ENCODE data around the gene B3GALNT2. TPM values are rescaled to one million over a fixed set of nuclear protein-coding genes. Genes with fewer than 3 reads are reported as not detected.

B3GALNT2 gene
- total RNA-seq, 2 experiments from 2014 or later = 14.6 to 15.7 TPM

DNA sequence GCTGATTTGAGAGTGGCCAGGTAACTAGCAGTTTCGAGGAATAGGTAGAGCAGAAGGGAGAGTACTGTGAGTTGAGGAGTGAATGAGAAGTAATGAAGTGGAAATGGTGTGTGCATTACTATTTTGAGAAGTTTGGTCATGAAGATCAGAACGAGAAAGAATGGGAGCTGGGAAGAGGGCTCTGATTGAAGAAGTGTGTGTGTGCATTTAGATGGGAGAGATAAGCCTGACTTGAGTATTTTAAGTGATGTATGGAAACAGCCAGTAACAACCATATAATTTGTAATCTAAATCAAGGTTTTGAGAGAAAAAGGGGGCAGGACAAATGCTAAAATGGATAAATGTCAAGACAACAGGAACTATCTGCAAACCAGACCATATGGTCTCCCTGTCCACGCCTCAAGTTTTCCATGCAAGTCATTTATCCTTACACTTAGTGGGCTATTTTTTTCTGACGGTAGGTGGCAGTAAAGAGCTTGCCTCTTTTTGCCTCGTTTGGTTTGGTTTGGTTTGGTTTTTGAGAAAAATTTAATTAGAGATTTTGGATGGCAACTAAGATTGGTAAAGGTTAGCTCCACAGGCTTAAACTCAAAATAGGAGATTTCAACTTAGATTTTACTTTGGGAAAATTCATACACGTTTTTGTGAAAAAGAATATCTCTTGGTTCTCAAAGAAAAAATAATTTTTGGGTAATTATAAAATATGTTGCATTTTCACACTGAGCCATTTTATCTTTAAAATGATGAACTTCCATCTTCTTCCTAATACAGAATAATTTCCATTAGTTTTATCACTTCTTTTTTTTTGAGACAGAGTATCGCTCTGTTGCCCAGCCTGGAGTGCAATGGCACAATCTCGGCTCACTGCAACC, 9.5 kb upstream of the B3GALNT2 start:
- H3K27me3 Mint-ChIP-seq = peaks cover 6% of the 10 kb centered on the region
- H3K4me1 Mint-ChIP-seq = peaks cover 4% of the 10 kb centered on the region
- no peak overlapping the region for H3K4me3 Mint-ChIP-seq
- no peaks in the 10 kb centered on the region for H3K9me3 Mint-ChIP-seq
- peak; percentile 12 for DNase-seq
- H3K27ac Mint-ChIP-seq = no peak overlapping the region
- H3K36me3 Mint-ChIP-seq = no peaks in the 10 kb centered on the region

DNA sequence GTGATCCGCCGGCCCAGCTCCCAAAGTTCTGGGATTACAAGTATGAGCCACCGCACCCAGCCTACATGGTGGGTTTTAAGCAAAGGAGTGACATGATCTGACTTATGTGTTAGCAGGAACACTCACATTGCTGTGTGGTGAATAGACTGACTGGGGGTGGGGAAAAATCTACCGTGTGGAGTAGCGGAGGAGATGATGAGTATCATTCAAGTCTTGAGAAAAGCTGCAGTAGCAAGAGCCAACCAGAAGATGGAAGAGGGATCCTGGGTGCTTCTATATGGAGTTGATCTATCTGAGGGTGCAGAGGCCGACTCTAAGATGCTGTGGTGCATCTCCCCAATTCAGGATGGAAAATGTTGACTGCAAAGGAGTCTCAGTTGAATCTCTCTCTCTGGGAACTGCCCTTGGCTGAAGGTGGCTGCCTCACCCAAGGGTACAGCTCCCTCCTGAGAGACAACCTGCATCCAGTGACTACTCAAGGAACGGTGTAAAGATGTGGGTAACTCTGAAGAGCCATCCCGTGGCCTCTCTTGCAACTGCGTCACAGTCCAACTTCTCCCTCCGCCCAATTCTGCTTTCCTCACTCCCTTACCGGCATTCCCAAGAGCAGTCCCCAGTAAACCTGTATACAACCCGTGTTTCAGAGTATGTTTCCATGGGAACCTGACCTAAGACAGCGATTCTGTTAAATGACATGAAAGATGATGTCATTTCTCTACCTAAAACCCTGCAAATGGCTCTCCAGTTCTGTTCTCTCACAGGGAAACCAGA, 7.4 kb upstream of the B3GALNT2 start:
- no peak for DNase-seq
- Mint-ChIP-seq H3K27me3 (peaks cover 6% of the 10 kb centered on the region), H3K27ac (no peak overlapping the region), H3K4me1 (no peaks in the 10 kb centered on the region), H3K36me3 (no peaks in the 10 kb centered on the region), H3K4me3 (no peak overlapping the region), H3K9me3 (no peaks in the 10 kb centered on the region)

DNA sequence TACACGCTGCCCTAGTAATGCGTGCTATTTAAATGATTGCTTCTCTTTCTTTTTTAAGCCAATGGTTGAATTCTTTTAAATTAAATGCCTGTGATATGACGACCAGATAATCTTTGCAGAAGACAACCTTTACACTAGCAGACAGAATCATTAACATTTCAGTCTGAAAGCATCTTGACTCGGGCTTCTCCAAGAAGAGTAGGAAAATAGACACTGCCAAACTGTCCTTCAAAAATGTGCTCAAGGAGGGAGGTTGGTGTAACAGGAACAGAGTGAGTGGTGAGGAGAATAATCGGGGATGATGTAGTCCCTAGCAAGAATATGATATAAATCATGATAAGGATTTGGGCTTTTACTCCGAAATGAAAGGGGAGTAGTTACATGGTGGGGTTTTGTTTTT, 6.6 kb upstream of the B3GALNT2 start:
- H3K4me1 Mint-ChIP-seq = peaks cover 5% of the 10 kb centered on the region
- DNase-seq = no peak
- no peak overlapping the region for H3K27ac Mint-ChIP-seq
- no peaks in the 10 kb centered on the region for H3K9me3 Mint-ChIP-seq
- no peaks in the 10 kb centered on the region for H3K36me3 Mint-ChIP-seq
- H3K4me3 Mint-ChIP-seq = no peak overlapping the region
- peaks cover 6% of the 10 kb centered on the region for H3K27me3 Mint-ChIP-seq

DNA sequence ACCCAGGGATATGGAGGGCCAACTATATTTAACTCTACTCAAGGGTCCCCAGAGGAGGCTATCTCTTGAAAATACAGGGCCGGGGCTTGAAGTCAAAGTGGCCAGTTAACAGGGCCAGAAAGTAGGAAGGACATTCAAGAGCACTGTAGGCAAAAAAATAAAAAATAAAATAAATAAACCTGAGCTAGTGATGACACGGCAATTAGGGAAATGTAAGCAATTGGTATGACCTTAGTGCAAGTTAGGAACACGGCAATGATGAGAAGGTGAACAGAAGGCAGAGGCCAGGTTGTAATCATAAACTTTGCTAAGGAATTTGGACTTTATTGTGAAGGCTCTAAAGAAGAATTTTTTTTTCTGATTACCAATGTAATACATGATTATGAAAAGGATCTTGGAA, 3.4 kb upstream of the B3GALNT2 start:
- no peak overlapping the region for H3K27ac Mint-ChIP-seq
- peaks cover 13% of the 10 kb centered on the region for H3K4me1 Mint-ChIP-seq
- no peak for DNase-seq
- H3K27me3 Mint-ChIP-seq = peaks cover 6% of the 10 kb centered on the region
- H3K36me3 Mint-ChIP-seq = no peaks in the 10 kb centered on the region
- no peak overlapping the region for H3K4me3 Mint-ChIP-seq
- H3K9me3 Mint-ChIP-seq = no peaks in the 10 kb centered on the region

DNA sequence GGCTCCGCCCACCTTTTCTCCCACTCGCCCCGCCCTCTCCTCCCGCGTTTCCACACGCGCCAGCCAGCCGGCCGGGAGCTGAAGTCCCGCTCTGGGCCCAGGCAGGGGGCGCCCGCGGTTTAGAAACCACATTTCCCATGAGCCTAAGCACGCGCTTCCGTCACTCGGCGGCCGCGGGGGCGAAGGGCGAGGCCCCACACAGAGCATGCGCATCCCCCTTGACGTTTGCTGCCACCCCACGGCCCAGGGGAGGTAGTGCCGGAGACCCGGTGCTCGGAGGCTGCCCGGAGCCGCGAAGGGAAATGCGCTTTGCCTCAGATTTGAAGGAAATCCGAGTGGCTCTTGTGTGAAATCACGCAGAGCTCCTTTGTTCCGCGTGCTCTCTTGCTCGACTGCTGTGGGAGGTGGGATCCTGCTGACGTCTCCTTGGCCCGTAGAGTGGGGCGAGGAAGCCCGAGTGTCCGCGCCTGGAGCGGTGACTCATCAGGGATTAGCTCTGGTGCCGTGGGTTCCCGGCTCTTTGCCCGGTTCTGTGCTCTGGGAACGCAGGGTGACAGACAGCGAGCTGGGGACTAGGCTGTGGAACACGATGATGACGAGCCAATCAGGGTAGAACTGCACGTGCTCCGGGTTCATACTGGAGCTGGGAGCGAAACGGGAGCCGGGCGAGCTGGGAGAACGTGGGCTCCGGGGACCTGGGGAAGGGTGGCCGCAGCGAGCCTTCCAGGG, 406 bp upstream of the B3GALNT2 start:
- Mint-ChIP-seq H3K27me3 (peaks cover 4% of the 10 kb centered on the region), H3K27ac (peak overlapping the region; percentile 98), H3K9me3 (no peaks in the 10 kb centered on the region), H3K4me1 (peaks cover 26% of the 10 kb centered on the region), H3K4me3 (peak overlapping the region; percentile 95), H3K36me3 (peaks cover 3% of the 10 kb centered on the region)
- peak; percentile 98 for DNase-seq

DNA sequence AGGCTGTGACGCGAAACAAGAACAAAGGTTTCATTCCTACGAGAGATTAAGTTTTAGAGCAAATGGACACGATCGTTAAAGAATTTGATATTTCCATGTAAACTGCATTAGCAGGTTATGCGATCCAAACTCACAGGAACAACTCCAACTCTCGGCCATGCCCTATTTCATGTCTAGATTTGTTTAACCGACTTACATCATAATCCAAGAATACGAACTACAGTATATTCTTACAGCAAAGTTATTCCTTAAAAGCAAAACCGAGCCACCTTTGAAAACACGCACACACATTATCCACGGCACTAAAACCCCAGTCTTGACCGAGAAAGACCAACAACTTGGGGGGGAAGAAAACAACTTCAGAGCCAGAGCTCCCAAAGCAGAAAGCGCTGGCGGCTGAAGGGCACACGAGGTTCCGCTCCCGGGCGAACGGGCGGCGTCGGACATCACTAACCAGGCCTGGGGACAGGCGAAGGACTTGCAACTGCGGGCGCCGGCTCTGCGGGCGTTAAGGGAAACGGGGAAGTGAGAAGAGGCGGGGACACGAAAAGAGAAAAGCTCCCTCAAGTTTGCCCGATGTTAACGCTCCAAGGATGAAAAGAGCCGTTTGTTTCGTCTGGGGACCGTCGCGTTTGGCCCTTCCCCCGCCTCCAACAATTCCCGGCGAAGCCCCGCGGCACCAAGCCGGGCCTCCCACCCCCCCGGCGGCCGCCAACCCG, 690 bp downstream of the B3GALNT2 start:
- Mint-ChIP-seq H3K4me1 (peaks cover 26% of the 10 kb centered on the region), H3K36me3 (peaks cover 3% of the 10 kb centered on the region), H3K4me3 (peak overlapping the region; percentile 86), H3K27me3 (peaks cover 4% of the 10 kb centered on the region), H3K9me3 (no peaks in the 10 kb centered on the region), H3K27ac (peak overlapping the region; percentile 88)
- peak; percentile 30 for DNase-seq

DNA sequence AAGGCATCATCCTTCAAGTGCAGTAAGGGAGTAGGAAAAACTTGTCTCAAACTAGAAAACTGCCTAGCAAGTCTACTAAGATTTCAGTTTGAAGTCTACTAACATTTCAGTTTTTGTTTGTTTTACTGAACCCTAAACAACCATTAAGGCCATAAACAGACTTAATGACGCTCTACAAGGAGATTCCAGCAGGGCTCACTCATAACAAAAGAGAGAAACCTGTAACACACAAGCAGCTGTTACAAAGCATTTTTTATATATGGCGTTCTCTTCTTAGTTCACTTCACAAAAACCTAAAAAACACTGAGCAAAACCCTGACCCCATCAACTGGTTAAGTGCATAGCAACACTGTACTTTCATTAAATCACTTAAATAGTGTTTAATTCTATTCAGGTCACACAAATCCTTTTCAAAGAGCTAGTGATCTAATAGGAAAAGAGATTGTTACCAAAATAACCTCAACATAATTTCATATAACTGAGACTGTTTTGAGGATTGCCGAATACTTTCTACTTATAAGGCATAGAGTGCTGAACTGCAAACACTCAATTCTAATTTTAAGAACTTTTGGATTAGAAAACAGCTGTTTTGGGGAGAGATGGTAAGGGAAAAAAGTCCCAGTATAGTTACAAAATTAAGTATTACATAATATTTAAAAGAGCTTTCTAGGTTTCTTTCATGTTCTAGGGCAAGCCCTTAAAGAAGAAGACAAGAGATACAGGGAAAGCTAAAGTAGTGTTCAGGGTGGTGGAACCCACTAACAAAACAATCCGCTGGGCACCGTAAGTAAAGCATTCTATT, 1.4 kb downstream of the B3GALNT2 start:
- H3K27ac Mint-ChIP-seq = peak overlapping the region; percentile 88
- peaks cover 26% of the 10 kb centered on the region for H3K4me1 Mint-ChIP-seq
- no peaks in the 10 kb centered on the region for H3K9me3 Mint-ChIP-seq
- H3K27me3 Mint-ChIP-seq = peaks cover 4% of the 10 kb centered on the region
- no peak for DNase-seq
- H3K36me3 Mint-ChIP-seq = peaks cover 3% of the 10 kb centered on the region
- peak overlapping the region; percentile 86 for H3K4me3 Mint-ChIP-seq

DNA sequence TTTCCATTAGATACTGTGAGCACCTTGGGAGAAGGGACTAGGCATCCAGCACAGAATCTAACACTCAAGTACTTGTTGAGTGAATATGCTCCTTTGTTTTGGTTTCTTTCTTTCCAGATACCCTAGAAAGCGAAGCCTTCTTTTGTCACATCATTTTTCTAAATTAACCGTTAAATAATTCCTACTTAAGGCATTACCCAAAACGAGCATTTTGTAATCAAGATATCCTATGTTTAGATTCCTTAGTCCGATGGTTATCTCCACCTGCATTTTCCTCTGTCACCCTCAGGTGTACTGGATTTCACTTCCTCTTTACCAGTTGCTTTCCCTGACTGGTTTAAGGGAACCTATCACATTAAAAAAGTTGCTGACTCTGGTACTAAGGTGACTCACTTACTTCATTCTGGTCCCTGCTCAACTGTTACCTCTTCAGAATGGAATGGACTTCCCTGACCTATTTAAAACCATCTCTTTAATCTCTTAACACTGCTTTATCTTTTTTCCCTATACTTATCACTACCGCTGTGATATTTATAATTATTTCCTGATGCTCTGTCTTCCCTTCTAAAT, 3.2 kb downstream of the B3GALNT2 start:
- Mint-ChIP-seq H3K27me3 (peaks cover 4% of the 10 kb centered on the region), H3K9me3 (no peaks in the 10 kb centered on the region)

DNA sequence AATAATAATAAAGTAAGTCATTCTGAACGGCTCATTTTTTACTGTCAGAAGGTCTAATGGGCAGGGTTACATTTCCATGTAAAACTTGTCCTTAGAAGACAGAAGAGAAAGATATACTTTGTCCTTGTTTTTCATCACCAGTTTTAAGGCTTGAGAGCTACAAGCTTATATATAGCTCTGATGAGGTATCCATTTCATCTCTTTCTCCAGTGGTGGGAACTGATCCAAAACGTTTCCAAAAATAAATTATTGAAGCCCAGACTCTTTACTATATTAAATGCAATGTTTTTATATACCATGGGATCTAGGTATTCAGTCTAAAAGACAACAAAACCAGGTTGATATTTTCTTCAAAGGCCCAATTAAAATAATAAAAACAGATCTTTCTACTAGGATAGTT, 8.7 kb downstream of the B3GALNT2 start:
- no peak for DNase-seq
- H3K4me1 Mint-ChIP-seq = peaks cover 20% of the 10 kb centered on the region
- H3K27ac Mint-ChIP-seq = no peak overlapping the region
- no peaks in the 10 kb centered on the region for H3K9me3 Mint-ChIP-seq
- peaks cover 20% of the 10 kb centered on the region for H3K36me3 Mint-ChIP-seq
- H3K27me3 Mint-ChIP-seq = no peaks in the 10 kb centered on the region
- H3K4me3 Mint-ChIP-seq = no peak overlapping the region

More for the DNA sequence above, 3.2 kb downstream of the B3GALNT2 start:
- Mint-ChIP-seq H3K27ac (no peak overlapping the region), H3K36me3 (peaks cover 3% of the 10 kb centered on the region), H3K4me1 (peaks cover 21% of the 10 kb centered on the region), H3K4me3 (no peak overlapping the region)
- no peak for DNase-seq

DNA sequence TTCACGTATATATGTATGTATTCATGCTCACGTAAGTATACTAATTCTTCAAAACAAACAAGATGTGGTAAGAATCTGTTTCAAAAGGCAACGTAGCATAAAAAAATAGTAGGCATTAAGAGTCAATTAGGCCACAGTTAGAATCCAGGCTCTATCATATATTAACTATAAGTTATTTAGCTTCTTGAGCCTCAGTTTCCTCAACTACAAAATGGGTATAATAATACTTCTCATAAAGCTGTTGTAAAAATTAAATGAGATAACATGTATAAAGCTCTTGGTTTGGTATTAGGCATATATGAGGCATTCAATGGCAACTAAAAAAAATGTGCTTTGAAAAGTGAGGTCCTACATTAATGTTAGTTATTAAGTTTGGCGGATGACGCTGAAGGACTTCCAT, 9.2 kb downstream of the B3GALNT2 start:
- no peak for DNase-seq
- H3K4me1 Mint-ChIP-seq = peaks cover 20% of the 10 kb centered on the region
- no peak overlapping the region for H3K27ac Mint-ChIP-seq
- no peaks in the 10 kb centered on the region for H3K27me3 Mint-ChIP-seq
- no peak overlapping the region for H3K4me3 Mint-ChIP-seq
- H3K9me3 Mint-ChIP-seq = no peaks in the 10 kb centered on the region
- H3K36me3 Mint-ChIP-seq = peaks cover 20% of the 10 kb centered on the region

DNA sequence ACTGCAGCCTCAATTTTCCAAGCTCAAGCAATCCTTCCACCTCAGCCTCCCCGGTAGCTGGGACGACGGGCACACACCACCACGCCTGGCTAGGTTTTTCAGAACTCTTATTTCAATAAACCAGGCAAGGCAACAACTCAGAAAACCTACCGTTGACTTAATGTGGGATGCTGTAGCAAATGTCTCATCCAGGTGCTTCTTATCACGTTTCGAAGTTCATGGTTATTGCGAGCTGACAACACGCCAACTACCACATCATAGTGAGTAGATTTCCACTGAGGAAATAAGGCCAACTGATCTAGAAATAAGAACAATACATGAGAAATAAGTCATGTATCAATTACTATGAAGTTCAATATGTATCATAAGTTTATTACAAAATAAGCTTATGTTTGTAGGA, 9.7 kb downstream of the B3GALNT2 start:
- no peak overlapping the region for H3K27ac Mint-ChIP-seq
- H3K4me1 Mint-ChIP-seq = peaks cover 25% of the 10 kb centered on the region
- H3K27me3 Mint-ChIP-seq = no peaks in the 10 kb centered on the region
- peaks cover 20% of the 10 kb centered on the region for H3K36me3 Mint-ChIP-seq
- no peaks in the 10 kb centered on the region for H3K9me3 Mint-ChIP-seq
- H3K4me3 Mint-ChIP-seq = no peak overlapping the region
- no peak for DNase-seq

DNA sequence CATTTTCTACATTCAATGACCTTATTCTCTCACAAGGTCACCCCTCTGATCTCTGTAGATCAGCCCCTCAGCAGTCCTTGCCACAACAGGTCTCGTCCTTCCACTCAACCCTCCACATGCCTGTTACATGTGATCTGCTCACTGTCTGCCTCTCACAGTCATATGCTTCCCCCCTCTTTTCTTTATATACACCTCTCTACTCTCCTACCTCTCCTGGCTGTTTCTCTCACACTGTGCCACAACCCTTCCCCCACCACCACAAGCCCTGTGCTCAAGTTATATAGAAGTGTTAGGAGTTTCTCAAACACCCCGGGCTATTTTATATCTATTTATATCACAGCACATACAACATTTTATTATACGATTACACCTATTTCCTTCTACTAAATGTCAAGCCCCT, 12.6 kb downstream of the B3GALNT2 start:
- no peak for DNase-seq
- Mint-ChIP-seq H3K4me3 (no peak overlapping the region), H3K27me3 (no peaks in the 10 kb centered on the region), H3K4me1 (peaks cover 28% of the 10 kb centered on the region), H3K9me3 (no peaks in the 10 kb centered on the region), H3K27ac (no peak overlapping the region), H3K36me3 (peaks cover 25% of the 10 kb centered on the region)

DNA sequence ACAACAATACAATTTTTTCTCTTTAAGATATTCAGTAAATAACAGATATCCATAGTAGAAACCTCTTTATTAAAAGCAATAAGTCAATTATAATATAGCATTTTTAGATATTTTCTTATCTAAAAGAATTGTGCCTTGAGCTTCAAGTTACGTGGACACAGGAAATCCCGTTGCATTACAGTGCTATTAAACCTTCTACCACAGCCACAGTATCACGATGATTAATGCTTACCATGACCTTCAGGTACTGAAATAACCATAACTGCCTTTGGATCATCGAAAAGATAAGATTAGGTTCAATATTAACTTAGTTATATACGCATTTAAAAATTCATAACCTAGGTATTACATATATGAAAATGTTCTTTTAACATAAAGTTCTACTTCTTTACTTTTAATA, 17.9 kb downstream of the B3GALNT2 start:
- Mint-ChIP-seq H3K27ac (no peak overlapping the region), H3K4me3 (no peak overlapping the region), H3K4me1 (peaks cover 10% of the 10 kb centered on the region), H3K27me3 (no peaks in the 10 kb centered on the region), H3K9me3 (peaks cover 3% of the 10 kb centered on the region), H3K36me3 (peaks cover 22% of the 10 kb centered on the region)
- DNase-seq = no peak

DNA sequence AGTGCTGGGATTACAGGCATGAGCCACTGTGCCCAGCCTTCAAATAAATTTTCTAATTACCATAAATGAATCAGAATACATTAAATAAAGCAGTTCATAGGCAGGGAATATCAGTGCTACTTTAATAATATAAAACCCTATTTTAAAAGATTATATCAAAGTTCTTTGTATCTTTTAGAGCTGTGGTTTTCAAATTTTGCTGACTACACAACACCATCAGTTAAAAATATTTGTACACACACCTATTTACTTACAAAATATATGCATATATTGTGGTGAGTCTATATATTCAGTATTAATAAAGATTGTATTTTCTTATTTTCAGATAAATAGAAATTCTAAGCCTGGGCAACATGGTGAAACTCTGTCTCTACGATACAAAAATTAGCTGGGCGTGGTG, 18.7 kb downstream of the B3GALNT2 start:
- Mint-ChIP-seq H3K9me3 (peaks cover 3% of the 10 kb centered on the region), H3K27ac (no peak overlapping the region), H3K27me3 (no peaks in the 10 kb centered on the region), H3K4me3 (no peak overlapping the region), H3K4me1 (peaks cover 10% of the 10 kb centered on the region), H3K36me3 (peaks cover 26% of the 10 kb centered on the region)
- no peak for DNase-seq

Measured in activated naive CD8-positive, alpha-beta T cell treated with anti-CD3 and anti-CD28 coated beads for 36 hours (primary cell).